Measurements from ENCODE around the gene RASSF7. TPM values are rescaled to one million over a fixed set of nuclear protein-coding genes. Genes with fewer than 3 reads are reported as not detected.

Gene RASSF7
- total RNA-seq, 1 donor from 2014 or later = 3.5 TPM

DNA sequence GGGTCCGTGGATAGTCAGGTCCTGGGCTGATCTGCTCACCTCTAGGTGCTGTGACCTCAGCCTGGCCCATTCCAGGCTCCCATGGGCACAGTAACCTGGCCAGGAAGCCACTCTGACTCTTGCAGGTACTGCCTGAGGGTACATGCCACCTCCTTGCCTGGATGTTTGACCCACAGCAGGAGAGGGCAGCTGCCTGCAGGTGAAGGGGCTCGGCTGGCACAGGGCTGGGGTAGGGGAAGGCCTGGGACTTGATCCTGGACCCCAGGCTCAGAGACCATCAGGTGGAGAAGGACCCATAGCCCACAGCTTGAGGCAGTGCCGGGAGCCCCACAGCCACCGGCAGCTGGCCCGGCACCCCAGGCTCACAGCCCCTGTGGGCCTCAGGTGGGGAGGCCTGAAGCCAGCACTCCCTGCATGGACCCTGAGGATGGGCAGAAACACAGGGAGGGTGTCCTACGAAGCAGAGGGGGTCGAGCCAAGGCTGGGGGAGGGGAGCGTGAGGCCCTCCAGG lies 20.7 kb upstream of the RASSF7 start:
- no peak overlapping the region for H3K4me3 ChIP-seq
- TF ChIP-seq CTCF (IDR thresholded peaks at IDR 0.05) = no peak
- no peaks in the 10 kb centered on the region for H3K36me3 ChIP-seq
- intact Hi-C loops (cut with DNase I) = no loop called here
- no peak overlapping the region for H3K27ac ChIP-seq
- peaks cover 7 to 15% of the 10 kb centered on the region in 2 donors for H3K4me1 ChIP-seq
- H3K9me3 ChIP-seq = no peaks in the 10 kb centered on the region
- no peaks in the 10 kb centered on the region for H3K27me3 ChIP-seq
- DNase-seq (ENCODE audit: low spot score in 2 of 2) = no peak

DNA sequence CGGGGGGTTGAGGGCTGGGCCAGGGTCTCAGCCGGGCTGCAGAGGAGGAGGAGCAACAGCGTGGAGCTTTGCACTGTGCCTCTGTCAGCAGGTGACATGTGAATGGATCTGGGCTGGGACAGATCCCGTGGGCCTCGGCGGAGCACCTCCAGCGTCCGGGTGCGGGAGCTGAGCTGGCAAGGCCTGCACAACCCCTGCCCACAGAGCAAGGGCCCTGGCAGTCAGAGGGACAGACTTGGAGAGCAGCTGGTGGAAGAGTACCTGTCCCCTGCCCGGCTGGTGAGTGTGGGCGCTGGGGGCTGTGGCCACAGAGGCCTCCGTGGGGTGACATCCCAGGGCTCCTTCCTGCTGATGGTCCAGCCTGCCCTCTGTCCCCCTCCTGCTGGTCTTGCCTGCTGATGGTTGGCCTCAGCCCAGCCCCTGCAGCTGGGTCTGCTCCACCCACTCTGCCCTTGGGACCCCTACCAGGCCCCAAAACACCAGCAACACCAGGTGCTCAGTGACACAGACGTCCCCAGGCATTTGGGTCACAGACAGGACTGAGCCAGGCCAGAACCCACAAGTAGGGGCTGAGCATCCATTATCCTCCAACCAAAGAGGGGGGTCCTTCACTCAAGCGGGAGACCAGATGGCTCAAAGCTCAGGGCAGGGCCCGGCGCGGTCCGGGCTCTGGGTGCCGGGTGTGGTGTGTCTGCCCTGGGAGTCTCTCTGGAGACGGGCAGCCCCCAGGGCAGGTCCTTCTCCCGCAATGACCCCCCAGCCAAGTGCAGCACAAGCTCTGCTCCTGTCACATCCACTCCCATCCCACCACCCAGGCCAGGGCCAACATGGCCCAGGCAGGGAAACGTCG lies 20.0 kb upstream of the RASSF7 start:
- intact Hi-C loops (cut with DNase I) = no loop called here
- H3K4me1 ChIP-seq = peaks cover 7 to 15% of the 10 kb centered on the region in 2 donors
- no peaks in the 10 kb centered on the region for H3K36me3 ChIP-seq
- no peak overlapping the region for H3K4me3 ChIP-seq
- DNase-seq (ENCODE audit: low spot score in 2 of 2) = no peak
- H3K27ac ChIP-seq = no peak overlapping the region
- H3K9me3 ChIP-seq = no peaks in the 10 kb centered on the region
- H3K27me3 ChIP-seq = no peaks in the 10 kb centered on the region
- no peak for TF ChIP-seq CTCF (IDR thresholded peaks at IDR 0.05)

DNA sequence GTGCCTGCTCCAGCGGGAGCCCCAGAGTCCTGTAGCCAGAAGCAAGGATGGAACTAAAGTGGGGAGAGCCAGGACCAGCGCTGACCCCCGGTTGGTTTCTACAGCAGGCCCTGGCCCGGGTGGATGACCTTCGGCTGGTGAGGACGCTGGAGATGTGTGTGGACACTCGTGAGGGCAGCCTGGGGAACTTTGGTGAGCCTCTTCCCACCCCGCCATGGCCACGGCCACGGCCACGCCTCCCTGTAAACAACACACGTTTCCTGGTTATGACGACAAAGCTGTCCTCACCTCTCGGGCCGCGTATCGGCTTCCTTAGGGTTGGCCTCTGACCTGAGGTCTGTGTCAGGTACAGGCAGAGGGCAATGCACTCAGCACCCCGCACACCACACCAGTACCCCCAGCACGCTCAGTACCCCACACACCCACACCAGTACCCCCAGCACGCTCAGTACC lies 19.3 kb upstream of the RASSF7 start:
- no peak for DNase-seq (ENCODE audit: low spot score in 2 of 2)
- peaks cover 6 to 11% of the 10 kb centered on the region in 2 donors for H3K4me1 ChIP-seq
- no peak overlapping the region for H3K27ac ChIP-seq
- H3K36me3 ChIP-seq = no peaks in the 10 kb centered on the region
- no peaks in the 10 kb centered on the region for H3K27me3 ChIP-seq
- no peaks in the 10 kb centered on the region for H3K9me3 ChIP-seq
- intact Hi-C loops (cut with DNase I) = no loop called here
- H3K4me3 ChIP-seq = no peak overlapping the region
- no peak for TF ChIP-seq CTCF (IDR thresholded peaks at IDR 0.05)

DNA sequence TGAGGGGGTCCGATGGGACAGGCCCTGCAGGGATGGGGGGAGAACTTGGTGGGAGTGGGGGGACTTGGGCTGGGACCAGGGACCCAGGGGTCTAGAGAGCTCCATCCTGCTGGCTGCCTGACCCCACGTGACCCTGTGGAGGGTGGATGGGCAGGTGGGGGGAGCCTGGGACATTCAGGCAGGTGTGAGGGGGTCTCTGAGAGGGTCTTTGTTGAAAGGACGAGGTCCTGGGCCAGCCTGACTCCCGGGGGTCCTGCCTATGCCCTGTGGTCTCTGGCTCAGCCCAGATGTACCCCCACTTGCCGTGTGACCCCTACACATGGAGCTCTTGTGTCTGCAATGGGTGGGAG lies 16.0 kb upstream of the RASSF7 start:
- DNase-seq (ENCODE audit: low spot score in 2 of 2) = no peak
- TF ChIP-seq CTCF (IDR thresholded peaks at IDR 0.05) = no peak
- intact Hi-C loops (cut with DNase I) = no loop called here
- no peaks in the 10 kb centered on the region for H3K4me1 ChIP-seq
- no peaks in the 10 kb centered on the region for H3K9me3 ChIP-seq
- no peaks in the 10 kb centered on the region for H3K27me3 ChIP-seq
- H3K36me3 ChIP-seq = no peaks in the 10 kb centered on the region
- no peak overlapping the region for H3K27ac ChIP-seq
- H3K4me3 ChIP-seq = no peak overlapping the region

- intact Hi-C loops (cut with DNase I) = no loop called here
- no peaks in the 10 kb centered on the region for H3K9me3 ChIP-seq
- H3K27me3 ChIP-seq = no peaks in the 10 kb centered on the region
- no peaks in the 10 kb centered on the region for H3K36me3 ChIP-seq
- H3K27ac ChIP-seq = no peak overlapping the region
- no peaks in the 10 kb centered on the region for H3K4me1 ChIP-seq
- no peak for DNase-seq (ENCODE audit: low spot score in 2 of 2)
- no peak overlapping the region for H3K4me3 ChIP-seq
- TF ChIP-seq CTCF (IDR thresholded peaks at IDR 0.05) = no peak
These were observed 15.6 kb upstream of the RASSF7 start for GRCh38 chr11:545171-545570.

Data from ascending aorta (tissue), 2 donors.